ENCODE results near the gene C1QA.

The C1QA gene

GRCh38 chr1:22597301-22597965 lies 39.0 kb upstream of the C1QA start:
- no peak overlapping the region for H3K4me2 ChIP-seq
- no peak overlapping the region for H3K4me3 ChIP-seq
- H3K4me1 ChIP-seq, result peaks cover 0 to 7% (median 0%) of the 10 kb centered on the region in 10 experiments; a peak in 1 of 20 replicates
- no peak overlapping the region for H3K9ac ChIP-seq
- no peaks in the 10 kb centered on the region for H3K9me3 ChIP-seq (replicated peaks in 1 of 11)
- TF ChIP-seq Cebpa-rat (IDR thresholded peaks at IDR 0.05), result no peak
- no peak overlapping the region for H3K27ac ChIP-seq
- H3K36me3 ChIP-seq, result no peaks in the 10 kb centered on the region
- H4K20me1 ChIP-seq, result peaks cover 0 to 21% (median 0%) of the 10 kb centered on the region in 11 experiments; a peak in 3 of 22 replicates
- no peaks in the 10 kb centered on the region for H3K27me3 ChIP-seq

DNA sequence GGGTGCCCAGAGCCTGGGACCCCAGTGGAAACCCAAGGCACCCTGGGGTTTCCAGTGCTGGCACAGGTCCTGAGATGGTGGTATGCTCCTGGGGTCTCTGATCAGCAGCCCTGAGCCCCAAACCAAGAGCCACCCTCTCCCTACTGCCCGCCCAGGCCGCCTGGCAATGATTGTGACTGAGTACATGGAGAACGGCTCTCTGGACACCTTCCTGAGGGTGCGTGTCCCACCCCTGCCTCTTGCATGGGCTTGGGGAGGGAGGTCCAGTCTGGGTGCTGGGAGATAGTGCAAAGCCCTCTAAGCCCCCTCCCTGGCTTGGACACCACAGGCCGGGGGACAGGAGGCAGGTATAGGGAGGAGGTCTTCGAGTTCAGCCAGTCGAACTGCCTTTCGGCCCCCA lies 38.4 kb upstream of the C1QA start:
- Histone ChIP-seq H3K27me3 (no peaks in the 10 kb centered on the region), H3K9ac (no peak overlapping the region), H3K36me3 (no peaks in the 10 kb centered on the region), H3K9me3 (replicated peaks in 1 of 11) (no peaks in the 10 kb centered on the region), H3K4me1 (peaks cover 0 to 7% (median 0%) of the 10 kb centered on the region in 10 experiments; a peak in 1 of 20 replicates), H3K27ac (no peak overlapping the region), H3K4me2 (no peak overlapping the region), H4K20me1 (peaks cover 0 to 24% (median 0%) of the 10 kb centered on the region in 11 experiments; a peak in 3 of 22 replicates), H3K4me3 (no peak overlapping the region)
- TF ChIP-seq Cebpa-rat (IDR thresholded peaks at IDR 0.05), result no peak

- Histone ChIP-seq H3K4me2 (no peak overlapping the region), H3K9me3 (replicated peaks in 1 of 11) (no peaks in the 10 kb centered on the region), H3K4me1 (peaks cover 0 to 7% (median 0%) of the 10 kb centered on the region in 10 experiments; a peak in 1 of 20 replicates), H3K9ac (no peak overlapping the region), H3K4me3 (no peak overlapping the region), H3K27me3 (no peaks in the 10 kb centered on the region), H3K27ac (no peak overlapping the region), H3K36me3 (no peaks in the 10 kb centered on the region), H4K20me1 (peaks cover 0 to 29% (median 0%) of the 10 kb centered on the region in 11 experiments; a peak in 3 of 22 replicates)
- TF ChIP-seq Cebpa-rat (IDR thresholded peaks at IDR 0.05), result no peak
These were observed 37.7 kb upstream of the C1QA start for GRCh38 chr1:22598736-22599135.

DNA sequence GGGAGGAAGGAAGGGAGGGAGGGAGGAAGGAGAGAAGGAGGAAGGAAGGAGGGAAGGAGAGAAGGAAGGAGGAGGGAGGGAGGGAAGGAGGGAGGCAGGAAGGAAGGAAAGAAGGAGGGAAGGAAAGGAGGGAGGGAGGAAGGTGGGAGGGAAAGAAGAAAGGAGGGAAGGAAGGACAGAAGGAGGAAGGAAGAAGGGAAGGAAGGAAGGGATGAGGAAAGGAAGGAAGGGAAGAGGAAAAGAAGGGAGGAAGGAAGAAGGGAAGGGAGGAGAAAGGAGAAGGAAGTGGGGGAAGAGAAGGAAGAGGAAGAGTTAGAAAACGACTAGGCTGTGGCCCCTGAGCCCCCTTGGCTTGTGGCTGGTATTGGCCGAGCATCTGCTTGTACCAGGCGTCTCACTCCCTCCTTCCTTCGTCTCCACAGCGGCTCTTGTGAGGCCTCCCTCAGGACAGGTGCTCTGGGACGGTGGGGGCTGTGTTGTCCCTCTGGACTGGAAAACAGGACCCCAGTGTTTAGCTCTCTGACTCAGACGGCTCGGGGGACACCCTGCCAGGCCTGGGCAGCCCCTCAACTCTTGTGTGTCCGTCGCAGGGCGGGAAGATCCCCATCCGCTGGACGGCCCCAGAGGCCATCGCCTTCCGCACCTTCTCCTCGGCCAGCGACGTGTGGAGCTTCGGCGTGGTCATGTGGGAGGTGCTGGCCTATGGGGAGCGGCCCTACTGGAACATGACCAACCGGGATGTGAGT lies 36.2 kb upstream of the C1QA start:
- Histone ChIP-seq H3K4me1 (peaks cover 0 to 4% (median 0%) of the 10 kb centered on the region in 10 experiments; a peak in 1 of 20 replicates), H3K9me3 (replicated peaks in 1 of 11) (no peaks in the 10 kb centered on the region)

GRCh38 chr1:22600817-22601605 lies 35.4 kb upstream of the C1QA start:
- TF ChIP-seq Cebpa-rat (IDR thresholded peaks at IDR 0.05), result no peak
- Histone ChIP-seq H4K20me1 (peaks cover 0 to 19% (median 0%) of the 10 kb centered on the region in 11 experiments; a peak in 5 of 22 replicates), H3K27ac (no peak overlapping the region), H3K36me3 (no peaks in the 10 kb centered on the region), H3K27me3 (no peaks in the 10 kb centered on the region), H3K4me2 (no peak overlapping the region), H3K4me1 (peaks cover 0 to 7% (median 2%) of the 10 kb centered on the region in 10 experiments; a peak in 9 of 20 replicates), H3K4me3 (no peak overlapping the region), H3K9me3 (replicated peaks in 1 of 11) (no peaks in the 10 kb centered on the region), H3K9ac (no peak overlapping the region)

More for the DNA sequence above, 36.2 kb upstream of the C1QA start:
- no peaks in the 10 kb centered on the region for H3K36me3 ChIP-seq
- no peak overlapping the region for H3K27ac ChIP-seq
- no peak overlapping the region for H3K4me2 ChIP-seq
- no peak overlapping the region for H3K9ac ChIP-seq
- H4K20me1 ChIP-seq, result peaks cover 0 to 23% (median 0%) of the 10 kb centered on the region in 11 experiments; a peak in 3 of 22 replicates
- no peak overlapping the region for H3K4me3 ChIP-seq
- H3K27me3 ChIP-seq, result no peaks in the 10 kb centered on the region
- no peak for TF ChIP-seq Cebpa-rat (IDR thresholded peaks at IDR 0.05)

DNA sequence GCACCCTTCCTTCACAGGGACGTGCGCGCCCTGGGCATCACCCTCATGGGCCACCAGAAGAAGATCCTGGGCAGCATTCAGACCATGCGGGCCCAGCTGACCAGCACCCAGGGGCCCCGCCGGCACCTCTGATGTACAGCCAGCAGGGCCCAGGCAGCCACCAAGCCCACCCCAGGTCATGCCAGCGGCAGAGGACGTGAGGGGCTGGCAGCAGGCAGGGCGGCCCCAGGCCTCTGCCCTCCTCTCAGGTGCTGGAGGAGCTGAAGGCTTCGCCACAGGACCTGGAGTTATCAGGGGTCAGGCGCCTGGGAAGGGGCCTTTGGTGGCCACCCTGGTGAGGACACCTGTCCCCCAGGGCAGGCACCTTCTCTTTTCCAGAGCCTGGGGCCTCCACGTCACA lies 34.8 kb upstream of the C1QA start:
- H3K9me3 ChIP-seq (replicated peaks in 1 of 11), result no peaks in the 10 kb centered on the region
- no peak overlapping the region for H3K9ac ChIP-seq
- H4K20me1 ChIP-seq, result peaks cover 0 to 17% (median 0%) of the 10 kb centered on the region in 11 experiments; a peak in 4 of 22 replicates
- H3K27ac ChIP-seq, result no peak overlapping the region
- TF ChIP-seq Cebpa-rat (IDR thresholded peaks at IDR 0.05), result no peak
- H3K4me1 ChIP-seq, result peaks cover 0 to 12% (median 6%) of the 10 kb centered on the region in 10 experiments; a peak in 9 of 20 replicates
- no peaks in the 10 kb centered on the region for H3K36me3 ChIP-seq
- no peak overlapping the region for H3K4me3 ChIP-seq
- no peak overlapping the region for H3K4me2 ChIP-seq
- no peaks in the 10 kb centered on the region for H3K27me3 ChIP-seq

DNA sequence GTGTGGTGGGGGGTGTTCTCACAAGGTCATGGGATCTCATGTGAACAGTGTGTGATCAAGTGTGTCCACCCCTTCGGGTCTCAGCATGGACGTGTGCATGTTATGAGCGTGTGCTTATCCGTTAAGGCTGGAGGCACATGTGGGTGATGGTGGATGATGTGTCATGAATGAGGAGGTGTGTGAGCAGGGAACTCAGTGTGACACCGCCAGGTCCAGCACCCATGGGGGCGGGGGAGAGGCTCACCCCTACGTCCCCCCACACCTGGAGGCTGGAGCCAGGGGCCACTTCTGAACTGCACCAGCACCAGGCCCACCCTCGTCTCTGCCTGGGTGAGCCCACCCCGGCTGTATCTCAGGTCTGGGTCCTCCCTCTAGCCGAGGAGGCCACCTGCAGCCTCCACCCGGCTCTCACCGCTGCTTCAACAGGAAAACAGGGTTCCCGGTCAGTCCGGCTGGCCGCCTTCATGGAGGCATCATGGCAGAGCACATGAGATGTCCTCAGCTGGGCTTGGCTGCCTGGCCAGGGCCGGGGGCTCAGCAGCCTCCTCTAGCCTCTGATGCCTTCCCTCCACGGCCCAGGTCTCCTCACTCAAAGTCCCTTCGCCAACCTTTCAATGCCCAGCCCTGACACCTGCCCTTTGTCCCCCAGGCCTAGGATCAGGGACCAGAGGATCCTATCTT lies 34.2 kb upstream of the C1QA start:
- peaks cover 0 to 1% (median 0%) of the 10 kb centered on the region in 11 experiments; a peak in 7 of 22 replicates for H3K27me3 ChIP-seq
- H3K9me3 ChIP-seq (replicated peaks in 1 of 11), result no peaks in the 10 kb centered on the region
- H3K4me1 ChIP-seq, result peaks cover 0 to 12% (median 6%) of the 10 kb centered on the region in 10 experiments; a peak in 9 of 20 replicates
- no peak overlapping the region for H3K27ac ChIP-seq
- no peak for TF ChIP-seq Cebpa-rat (IDR thresholded peaks at IDR 0.05)
- H3K4me2 ChIP-seq, result no peak overlapping the region
- H3K9ac ChIP-seq, result no peak overlapping the region
- H3K36me3 ChIP-seq, result no peaks in the 10 kb centered on the region
- H4K20me1 ChIP-seq, result peaks cover 0 to 18% (median 0%) of the 10 kb centered on the region in 11 experiments; a peak in 4 of 22 replicates
- no peak overlapping the region for H3K4me3 ChIP-seq

DNA sequence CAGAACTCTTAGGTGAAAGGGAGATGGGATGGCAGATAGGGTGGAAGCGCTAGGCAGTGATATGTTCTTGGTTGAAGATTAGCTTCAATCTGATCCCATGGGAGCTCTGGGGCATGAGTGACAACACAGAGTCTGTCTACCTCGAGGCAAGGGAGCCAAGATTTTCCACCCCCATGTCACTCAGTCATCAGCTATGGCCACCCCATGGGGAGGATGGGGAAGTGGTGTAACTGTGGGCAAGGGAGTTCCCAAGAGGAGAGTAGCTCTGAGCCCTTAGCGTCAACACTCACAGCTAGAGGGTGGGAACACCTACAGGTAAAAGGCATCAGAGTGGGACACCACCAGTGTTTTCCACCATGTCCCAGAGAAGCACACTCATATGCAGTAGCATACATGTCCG lies 30.3 kb upstream of the C1QA start:
- Histone ChIP-seq H3K4me3 (no peak overlapping the region), H3K4me1 (peaks cover 0 to 22% (median 6%) of the 10 kb centered on the region in 10 experiments; a peak in 10 of 20 replicates), H3K27ac (no peak overlapping the region), H3K4me2 (peak overlapping the region in 7 of 11 experiments; percentile 0 to 44 (median 27); a peak in 7 of 22 replicates), H3K9me3 (replicated peaks in 1 of 11) (no peaks in the 10 kb centered on the region), H4K20me1 (peaks cover 0 to 31% (median 6%) of the 10 kb centered on the region in 11 experiments; a peak in 10 of 22 replicates), H3K27me3 (peaks cover 19 to 41% (median 32%) of the 10 kb centered on the region in 11 experiments), H3K36me3 (no peaks in the 10 kb centered on the region), H3K9ac (no peak overlapping the region)
- no peak for TF ChIP-seq Cebpa-rat (IDR thresholded peaks at IDR 0.05)
